ENCODE results near the gene ARNT2. TPM values are rescaled to one million over a fixed set of nuclear protein-coding genes. Genes with fewer than 3 reads are reported as not detected.

Gene ARNT2
- total and polyA plus RNA-seq, 2 of the 13 experiments (the other 11 are each of a cell fraction or from before 2014, with no cell fraction given) = 0.69 to 1.7 TPM

- in situ Hi-C loops (cut with HindIII; ENCODE audit: extremely low pct_ligation_motif_present, low pct_unique_long_range_greater_than_20kb) (no loop called here), intact Hi-C loops (cut with micrococcal nuclease; ENCODE audit: unreplicated experiment) (no loop called here)
- H3K4me3 ChIP-seq (replicated peaks in 1 of 3; ENCODE audit: insufficient read depth in 1 of 3, low read depth in 2 of 3, low read length in 3 of 3) = no peak overlapping the region
- BruUV-seq (replicated peaks) = no TSS peak
- TF ChIP-seq ZNF333 (CRISPR knock-in tag; IDR thresholded peaks at IDR 0.05; ENCODE audit: borderline replicate concordance) = no peak
- TF ChIP-seq GLI4 (CRISPR knock-in tag; IDR thresholded peaks at IDR 0.05; ENCODE audit: borderline replicate concordance) = no peak
- no peak for TF ChIP-seq ZKSCAN5 (CRISPR knock-in tag; IDR thresholded peaks at IDR 0.05)
- TF ChIP-seq ZNF281 (CRISPR knock-in tag; IDR thresholded peaks at IDR 0.05; ENCODE audit: borderline replicate concordance) = no peak
- TF ChIP-seq HDAC6 (IDR thresholded peaks at IDR 0.05; ENCODE audit: low read depth, low read length) = no peak
- peaks cover 0 to 18% of the 10 kb centered on the region in 2 experiments; a peak in 2 of 5 replicates for H3K27me3 ChIP-seq (ENCODE audit: control insufficient read depth in 1 of 2, insufficient read depth in 2 of 2, low read length in 2 of 2)
- FAIRE-seq (no peak), ATAC-seq (no peak), DNase-seq (ENCODE audit: low spot score) (no peak)
- POLR2A ChIA-PET = no interaction called here
- H3K9me3 ChIP-seq (ENCODE audit: low read length) = no peaks in the 10 kb centered on the region
- no peak overlapping the region for H3K4me2 ChIP-seq (ENCODE audit: low read depth, low read length)
- H4K20me1 ChIP-seq (ENCODE audit: insufficient read depth, low read length) = no peaks in the 10 kb centered on the region
- no peaks in the 10 kb centered on the region for H3K36me3 ChIP-seq (replicated peaks in 1 of 2; ENCODE audit: control insufficient read depth in 1 of 2, insufficient read depth in 2 of 2, low read length in 2 of 2)
- no peak overlapping the region for H2AFZ ChIP-seq (ENCODE audit: low read length)
- H3K9ac ChIP-seq (ENCODE audit: insufficient read depth, low read depth, low read length) = no peak overlapping the region
- no peaks in the 10 kb centered on the region for H3K79me2 ChIP-seq (ENCODE audit: insufficient read depth, low read length)
- H3K27ac ChIP-seq (ENCODE audit: extremely low read length, insufficient read depth, low read length) = no peak overlapping the region
- CTCF ChIA-PET (ENCODE audit: low intra/inter-chr PET ratio, low total read pairs) = no interaction called here
- H3K4me1 ChIP-seq (ENCODE audit: insufficient read depth, low read length) = no peaks in the 10 kb centered on the region
- 44% methylated on average over 3 of the region's 3 CpGs for whole genome bisulfite sequencing (ENCODE audit: low lambda C conversion rate)
These were observed 4.7 kb upstream of the ARNT2 start for GRCh38 chr15:80399508-80399907.

GRCh38 chr15:80401456-80401855, 2.7 kb upstream of the ARNT2 start:
- intact Hi-C loops (cut with micrococcal nuclease; ENCODE audit: unreplicated experiment) = no loop called here
- Histone ChIP-seq H3K9me3 (ENCODE audit: low read length) (no peaks in the 10 kb centered on the region), H3K4me3 (replicated peaks in 1 of 3; ENCODE audit: insufficient read depth in 1 of 3, low read depth in 2 of 3, low read length in 3 of 3) (no peak overlapping the region), H3K36me3 (replicated peaks in 1 of 2; ENCODE audit: control insufficient read depth in 1 of 2, insufficient read depth in 2 of 2, low read length in 2 of 2) (no peaks in the 10 kb centered on the region), H3K27me3 (ENCODE audit: control insufficient read depth in 1 of 2, insufficient read depth in 2 of 2, low read length in 2 of 2) (peaks cover 4 to 37% of the 10 kb centered on the region in 2 experiments; a peak in 3 of 5 replicates), H2AFZ (ENCODE audit: low read length) (no peak overlapping the region), H3K4me1 (ENCODE audit: insufficient read depth, low read length) (peaks cover under 1% of the 10 kb centered on the region; the same call in 1 of the 2 replicates), H3K9ac (ENCODE audit: insufficient read depth, low read depth, low read length) (no peak overlapping the region), H4K20me1 (ENCODE audit: insufficient read depth, low read length) (0 out of 2 replicates have a peak, but pooled peaks cover 3% of the 10 kb centered on the region), H3K27ac (ENCODE audit: extremely low read length, insufficient read depth, low read length) (no peak overlapping the region), H3K79me2 (ENCODE audit: insufficient read depth, low read length) (no peaks in the 10 kb centered on the region), H3K4me2 (ENCODE audit: low read depth, low read length) (no peak overlapping the region)
- 42% methylated on average over 5 of the region's 5 CpGs for WGBS (ENCODE audit: low lambda C conversion rate)
- in situ Hi-C loops (cut with HindIII; ENCODE audit: extremely low pct_ligation_motif_present, low pct_unique_long_range_greater_than_20kb) = no loop called here
- DNase-seq (ENCODE audit: low spot score) = no peak
- CTCF ChIA-PET (ENCODE audit: low intra/inter-chr PET ratio, low total read pairs) = no interaction called here
- no peak for FAIRE-seq
- POLR2A ChIA-PET = no interaction called here
- no TSS peak for BruUV-seq (replicated peaks)
- no peak for ATAC-seq
- TF ChIP-seq RFXANK (CRISPR knock-in tag; IDR thresholded peaks at IDR 0.05) = no peak
- no peak for TF ChIP-seq ZNF547 (CRISPR knock-in tag; IDR thresholded peaks at IDR 0.05)
- no peak for TF ChIP-seq ATF6 (CRISPR knock-in tag; conservative IDR thresholded peaks at IDR 0.05)
- TF ChIP-seq NFRKB (IDR thresholded peaks at IDR 0.05) = no peak
- no peak for TF ChIP-seq NR0B2 (CRISPR knock-in tag; IDR thresholded peaks at IDR 0.05)

Data from HepG2 (cell line).